GM21367 (cell line): Measurements from ENCODE around the gene TRPM5.

Experiments used
- ATAC-seq: cut with Tn5 transposase; IDR thresholded peaks from one replicate; pipeline ENCODE4 v1.9.1; 2021; ENCODE audit not compliant: unreplicated experiment

TRPM5 gene

DNA sequence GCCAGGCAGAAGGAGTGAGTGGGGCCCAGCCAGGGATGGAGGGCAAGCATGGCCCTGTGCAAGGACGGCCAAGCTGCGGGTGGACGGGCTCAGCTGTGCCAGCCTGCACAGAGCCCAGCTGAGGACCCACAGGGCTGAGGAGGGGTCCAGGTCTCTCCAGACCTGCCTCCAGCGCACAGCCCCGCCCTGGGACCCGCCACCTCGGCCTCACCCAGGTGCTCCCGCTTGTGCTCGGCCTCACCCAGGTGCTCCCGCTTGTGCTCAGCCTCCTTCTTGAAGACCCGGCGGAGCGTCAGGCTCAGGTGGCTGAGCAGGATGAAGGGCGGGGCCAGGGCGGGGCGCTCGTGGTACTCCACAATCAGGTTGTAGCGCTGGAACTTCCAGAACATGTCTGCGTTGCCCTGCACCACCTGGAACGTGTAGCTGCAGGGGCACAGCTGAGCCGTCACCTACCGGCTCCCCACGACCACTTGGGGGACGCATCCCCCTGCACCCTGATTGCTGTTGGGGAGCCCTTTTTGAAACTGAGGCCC is 37.4 kb downstream of the TRPM5 start:
- ATAC-seq: no peak

DNA sequence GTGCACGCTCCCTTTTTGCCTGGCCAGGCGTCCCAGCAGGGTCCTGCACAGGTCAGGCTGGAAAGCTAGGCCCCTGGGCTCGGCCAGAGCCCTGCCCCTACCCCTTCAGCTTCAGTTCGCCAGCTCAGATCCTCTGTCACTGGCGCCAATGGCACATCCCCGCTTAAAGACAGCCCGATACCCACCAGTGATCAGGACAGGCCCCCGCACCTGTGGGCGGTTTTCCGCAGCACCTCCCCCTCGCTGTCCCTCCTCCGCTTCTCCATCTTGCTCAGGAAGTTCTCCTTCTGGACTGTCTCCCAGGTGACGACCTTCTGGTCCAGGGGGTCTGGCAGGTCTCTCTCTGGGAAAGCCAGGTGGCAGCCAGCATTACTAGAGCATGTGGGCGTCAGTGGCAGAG is 37.9 kb downstream of the TRPM5 start:
- ATAC-seq: no peak

DNA sequence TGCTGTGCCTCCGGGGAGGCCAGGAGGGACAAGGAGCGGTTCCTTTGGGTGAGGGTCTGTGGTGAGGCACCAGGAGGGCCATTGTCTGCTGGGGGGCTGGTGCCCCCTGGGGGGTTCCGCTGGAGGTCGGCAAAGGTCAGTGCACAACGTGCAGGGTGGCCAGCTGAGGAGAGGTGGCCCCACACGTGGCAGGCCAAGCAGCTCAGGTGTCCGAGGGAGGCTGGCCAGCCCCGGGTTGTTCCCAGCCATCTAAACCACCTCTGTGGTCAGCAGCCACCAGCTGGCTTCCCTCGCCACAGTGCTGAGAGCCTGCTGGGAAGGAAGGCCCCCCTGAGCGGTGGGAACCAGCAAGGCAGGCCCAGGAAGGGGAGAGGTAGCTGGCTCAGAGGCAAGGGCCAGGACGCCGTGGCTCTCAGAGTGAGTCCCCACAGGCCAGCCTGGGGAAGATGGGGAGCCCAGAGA is 39.5 kb downstream of the TRPM5 start:
- no peak for ATAC-seq

DNA sequence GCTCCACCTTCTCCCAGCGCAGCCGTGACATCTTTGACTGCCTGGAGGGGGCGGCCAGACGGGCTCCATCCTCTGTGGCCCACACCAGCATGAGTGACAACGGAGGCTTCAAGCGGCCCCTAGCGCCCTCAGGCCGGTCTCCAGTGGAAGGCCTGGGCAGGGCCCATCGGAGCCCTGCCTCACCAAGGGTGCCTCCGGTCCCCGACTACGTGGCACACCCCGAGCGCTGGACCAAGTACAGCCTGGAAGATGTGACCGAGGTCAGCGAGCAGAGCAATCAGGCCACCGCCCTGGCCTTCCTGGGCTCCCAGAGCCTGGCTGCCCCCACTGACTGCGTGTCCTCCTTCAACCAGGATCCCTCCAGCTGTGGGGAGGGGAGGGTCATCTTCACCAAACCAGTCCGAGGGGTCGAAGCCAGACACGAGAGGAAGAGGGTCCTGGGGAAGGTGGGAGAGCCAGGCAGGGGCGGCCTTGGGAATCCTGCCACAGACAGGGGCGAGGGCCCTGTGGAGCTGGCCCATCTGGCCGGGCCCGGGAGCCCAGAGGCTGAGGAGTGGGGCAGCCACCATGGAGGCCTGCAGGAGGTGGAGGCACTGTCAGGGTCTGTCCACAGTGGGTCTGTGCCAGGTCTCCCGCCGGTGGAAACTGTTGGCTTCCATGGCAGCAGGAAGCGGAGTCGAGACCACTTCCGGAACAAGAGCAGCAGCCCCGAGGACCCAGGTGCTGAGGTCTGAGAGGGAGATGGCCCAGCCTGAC is 41.2 kb downstream of the TRPM5 start:
- no peak for ATAC-seq

DNA sequence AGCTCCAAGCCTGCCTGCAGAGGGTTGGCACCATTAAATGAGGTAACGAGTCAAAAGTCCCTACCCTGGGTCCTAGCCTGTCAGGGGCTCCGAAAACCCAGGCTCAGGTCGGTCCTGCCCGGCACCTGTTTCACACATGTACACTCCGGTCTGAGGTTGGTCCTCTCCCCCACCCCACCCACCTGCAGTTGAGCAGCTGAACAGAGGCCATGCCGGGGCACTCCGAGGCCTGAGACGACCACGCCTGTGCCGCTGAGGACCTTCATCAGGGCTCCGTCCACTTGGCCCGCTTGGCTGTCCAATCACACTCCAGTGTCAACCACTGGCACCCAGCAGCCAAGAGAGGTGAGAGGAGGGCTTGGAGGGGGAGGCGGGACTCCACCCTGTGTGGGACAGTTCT is 42.2 kb downstream of the TRPM5 start:
- ATAC-seq: no peak

DNA sequence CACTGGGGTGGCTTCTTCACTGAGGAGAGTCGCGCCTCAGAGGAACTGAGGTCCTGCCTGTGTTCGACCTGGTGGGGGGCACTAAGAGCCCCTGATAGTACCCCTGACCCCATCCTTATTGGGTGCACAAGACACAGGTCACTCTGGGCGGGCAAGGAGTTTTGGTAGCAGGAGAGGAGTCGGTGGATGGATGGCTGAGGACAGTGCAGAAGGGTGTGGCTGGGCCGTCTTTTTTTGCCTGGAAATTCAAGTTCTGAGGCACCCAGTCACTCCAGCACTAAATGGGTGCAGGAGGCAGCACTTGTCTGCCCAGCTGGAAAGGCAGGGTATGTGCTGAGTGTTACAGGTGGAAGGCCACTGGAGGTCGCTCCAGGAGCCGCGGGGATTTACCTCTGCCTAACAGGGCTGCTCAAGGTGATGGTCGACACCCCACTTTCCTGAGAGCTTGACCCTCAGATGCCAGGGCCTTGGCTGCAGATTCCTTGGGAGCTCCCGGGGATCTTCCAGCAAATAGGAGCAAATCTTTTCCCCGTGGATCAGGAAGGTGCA is 42.8 kb downstream of the TRPM5 start:
- ATAC-seq: no peak

DNA sequence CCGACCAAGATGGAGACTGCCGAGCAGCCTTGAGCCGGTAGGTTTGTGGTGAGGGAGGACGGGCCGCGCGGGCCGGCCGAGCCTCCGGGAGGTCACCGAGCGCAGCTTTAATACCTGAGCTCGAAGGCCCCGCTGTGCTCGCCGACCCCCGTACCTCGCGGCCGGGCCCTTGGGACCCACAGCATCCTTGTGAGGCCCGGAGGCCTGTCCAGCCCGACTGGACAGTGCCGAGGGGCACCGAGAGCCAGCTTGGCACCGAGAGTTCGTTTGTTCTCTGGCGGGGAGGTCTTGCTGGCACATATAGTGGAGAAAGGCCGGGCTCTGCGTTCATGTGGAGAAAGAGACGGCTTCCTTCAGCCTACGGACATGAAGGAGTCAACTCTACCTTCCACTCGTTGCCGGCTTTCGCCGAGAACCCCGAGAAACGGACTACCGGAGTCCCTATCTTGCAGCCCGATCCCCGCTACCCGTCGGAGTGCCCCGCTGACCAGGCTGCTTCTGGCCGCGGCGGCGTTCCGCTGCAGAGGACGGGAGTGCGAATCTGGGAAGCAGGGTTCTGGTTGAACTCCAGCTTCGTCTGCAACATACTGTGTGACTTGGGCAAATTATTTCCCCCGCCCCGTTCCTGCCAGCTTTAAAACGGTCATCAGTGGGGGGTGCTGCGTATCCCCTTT is 43.4 kb downstream of the TRPM5 start:
- ATAC-seq: no peak

DNA sequence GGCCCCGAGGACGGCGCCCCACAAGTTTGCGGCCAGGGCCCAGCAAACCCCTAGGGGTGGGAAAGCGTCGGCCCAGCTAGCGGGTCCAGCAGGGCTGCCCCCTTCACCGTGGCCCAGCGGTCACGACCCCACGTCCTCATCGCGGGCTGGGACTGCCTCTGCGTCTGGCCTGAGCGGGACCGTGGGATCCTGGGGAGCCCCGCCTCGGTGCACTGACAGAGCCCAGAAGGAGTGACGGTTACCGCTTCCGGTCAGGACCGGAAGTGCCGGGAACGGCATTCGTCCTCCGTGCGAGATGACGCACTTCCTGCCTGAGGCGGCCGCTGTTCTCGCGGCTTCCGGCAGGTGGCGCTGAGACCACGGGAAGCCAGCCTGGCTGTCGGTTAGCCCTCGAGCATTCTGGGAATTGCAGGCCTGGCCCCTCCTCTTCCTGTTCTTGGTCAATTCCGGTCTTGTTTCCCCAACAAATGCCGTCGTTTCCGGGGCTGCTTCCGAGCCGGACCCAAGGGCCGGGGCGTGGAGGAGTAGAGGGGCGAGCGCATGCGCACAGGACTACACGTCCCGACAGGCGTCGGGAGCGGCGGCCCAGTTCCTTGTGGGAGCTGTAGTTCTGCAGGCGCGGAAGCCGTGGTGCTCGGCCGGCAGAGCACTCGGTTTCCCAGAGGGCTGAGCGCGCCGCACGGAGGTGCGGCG is 44.1 kb downstream of the TRPM5 start, which contains the start of gene TSSC4:
TSS of gene TSSC4 (plus strand) at position 682 of the 693 bp plus-strand sequence. CDS start 1,884 bp downstream, outside the sequence.
- ATAC-seq: peak; percentile 72

DNA sequence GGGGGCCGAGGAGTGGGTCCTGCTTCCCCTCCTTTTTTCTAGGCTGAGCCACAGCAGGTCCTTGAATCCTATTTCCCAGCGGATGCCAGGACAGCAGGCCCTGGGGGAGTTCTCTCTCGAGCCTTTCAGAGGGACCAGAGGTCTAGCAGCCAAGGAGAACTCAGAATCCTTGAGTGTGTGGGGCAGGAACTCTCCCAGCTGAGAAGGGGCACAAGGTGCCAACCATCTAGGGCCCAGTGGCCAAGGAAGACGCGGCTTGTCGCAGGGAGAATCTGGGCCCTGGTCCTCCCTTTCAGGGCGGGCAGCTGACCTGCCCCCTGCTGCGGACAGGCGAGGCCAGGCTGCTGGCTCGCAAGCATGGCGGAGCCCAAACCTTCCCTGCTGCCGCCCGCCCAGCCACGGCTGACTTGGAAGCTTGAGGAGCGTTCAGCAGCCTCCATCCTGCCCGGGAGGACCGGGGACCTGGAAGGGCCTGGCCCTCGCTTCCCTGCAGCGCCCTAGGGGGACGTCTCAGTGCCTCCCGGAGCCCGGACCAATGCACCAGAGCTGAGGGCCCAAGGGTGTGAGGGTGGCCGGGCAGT is 44.7 kb downstream of the TRPM5 start:
- ATAC-seq: peak; percentile 1

DNA sequence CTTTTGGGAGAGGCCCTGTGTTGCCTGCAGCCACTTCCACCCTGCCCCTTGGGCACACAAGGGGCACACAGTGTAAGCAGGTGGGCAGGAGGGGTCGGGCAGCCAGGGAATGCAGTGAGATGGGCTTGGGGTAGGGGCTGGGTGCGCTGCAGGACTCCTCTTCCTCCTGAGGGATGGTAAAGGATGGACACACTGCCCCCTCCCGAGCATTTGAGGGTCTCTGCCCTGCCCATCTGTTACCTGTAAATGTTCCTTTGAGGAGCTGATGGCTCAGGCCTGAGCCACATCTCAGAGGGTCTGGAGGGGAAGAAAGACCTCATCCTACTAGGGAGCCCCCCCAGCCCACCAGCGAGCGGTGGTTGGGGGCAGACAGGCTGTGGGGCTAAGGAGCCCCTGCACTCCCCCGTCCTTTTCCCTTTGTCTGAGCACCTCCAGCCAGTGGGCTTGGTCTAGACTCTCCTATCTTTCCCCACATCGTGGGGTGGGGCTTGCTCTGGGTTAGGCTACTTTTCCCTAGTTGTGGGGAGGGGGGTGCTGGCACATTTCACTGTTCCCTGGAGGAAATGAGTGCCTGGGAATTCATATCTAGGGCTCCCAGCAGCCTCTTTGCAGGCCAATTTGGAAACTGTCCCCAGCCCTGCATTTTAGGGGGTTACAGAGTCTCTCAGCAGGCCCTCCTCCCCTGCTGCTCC is 45.5 kb downstream of the TRPM5 start:
- ATAC-seq: no peak

DNA sequence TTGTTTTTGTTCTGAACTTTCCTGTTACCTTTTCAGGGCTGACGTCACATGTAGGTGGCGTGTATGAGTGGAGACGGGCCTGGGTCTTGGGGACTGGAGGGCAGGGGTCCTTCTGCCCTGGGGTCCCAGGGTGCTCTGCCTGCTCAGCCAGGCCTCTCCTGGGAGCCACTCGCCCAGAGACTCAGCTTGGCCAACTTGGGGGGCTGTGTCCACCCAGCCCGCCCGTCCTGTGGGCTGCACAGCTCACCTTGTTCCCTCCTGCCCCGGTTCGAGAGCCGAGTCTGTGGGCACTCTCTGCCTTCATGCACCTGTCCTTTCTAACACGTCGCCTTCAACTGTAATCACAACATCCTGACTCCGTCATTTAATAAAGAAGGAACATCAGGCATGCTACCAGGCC is 47.3 kb downstream of the TRPM5 start:
- no peak for ATAC-seq

DNA sequence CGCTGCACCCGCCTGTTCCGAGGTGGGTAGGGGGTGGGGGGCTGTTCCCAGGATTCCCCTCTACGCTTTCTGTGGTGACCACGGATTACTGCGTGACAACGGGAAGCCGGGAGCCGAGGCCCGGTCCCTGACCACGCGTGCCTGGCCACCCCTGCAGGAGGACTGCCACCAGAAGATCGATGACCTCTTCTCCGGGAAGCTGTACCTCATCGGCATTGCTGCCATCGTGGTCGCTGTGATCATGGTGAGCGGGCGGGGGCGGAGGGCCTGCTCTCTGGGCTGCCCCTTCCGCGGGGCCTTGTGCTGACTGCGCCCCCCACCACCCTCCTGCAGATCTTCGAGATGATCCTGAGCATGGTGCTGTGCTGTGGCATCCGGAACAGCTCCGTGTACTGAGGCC is 47.8 kb downstream of the TRPM5 start:
- ATAC-seq: no peak

DNA sequence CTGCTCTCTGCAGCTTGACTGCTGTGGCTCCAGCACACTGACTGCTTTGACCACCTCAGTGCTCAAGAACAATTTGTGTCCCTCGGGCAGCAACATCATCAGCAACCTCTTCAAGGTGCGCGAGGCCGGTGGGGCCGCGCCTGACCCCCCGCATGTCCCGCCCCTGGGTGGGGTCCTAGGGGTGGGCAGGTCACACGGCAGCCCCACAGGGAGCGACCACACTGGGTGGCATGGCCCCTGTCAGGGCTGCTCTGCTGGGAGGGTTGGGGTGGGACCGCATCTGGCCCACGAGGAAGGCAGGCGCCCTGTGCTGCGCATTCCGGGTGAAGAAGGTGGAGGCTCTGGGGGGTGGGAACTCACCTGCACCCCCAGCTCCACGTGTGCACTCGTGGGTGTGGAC is 48.5 kb downstream of the TRPM5 start:
- ATAC-seq: no peak

DNA sequence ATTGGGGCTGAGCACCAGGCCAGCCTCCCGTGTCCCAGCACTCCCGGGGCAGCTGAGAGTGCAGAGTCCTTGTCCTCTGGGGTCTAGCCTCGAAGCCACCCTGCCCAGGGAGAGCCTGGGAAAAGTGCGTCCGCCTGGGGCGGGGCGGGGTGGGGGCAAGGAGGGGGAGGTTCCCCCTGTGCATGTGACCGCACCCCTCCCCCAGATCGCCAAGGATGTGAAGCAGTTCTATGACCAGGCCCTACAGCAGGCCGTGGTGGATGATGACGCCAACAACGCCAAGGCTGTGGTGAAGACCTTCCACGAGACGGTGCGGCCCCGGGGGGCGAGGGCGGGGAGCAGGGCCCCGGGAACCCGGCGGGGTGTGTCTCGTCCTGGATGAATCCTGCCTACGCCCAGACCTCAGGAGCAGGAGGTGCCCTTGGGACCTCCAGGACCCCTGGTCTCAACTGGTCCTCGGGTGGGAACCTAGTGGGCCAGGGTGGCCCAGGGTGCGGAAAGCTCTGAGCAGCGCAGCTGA is 49.0 kb downstream of the TRPM5 start:
- no peak for ATAC-seq

DNA sequence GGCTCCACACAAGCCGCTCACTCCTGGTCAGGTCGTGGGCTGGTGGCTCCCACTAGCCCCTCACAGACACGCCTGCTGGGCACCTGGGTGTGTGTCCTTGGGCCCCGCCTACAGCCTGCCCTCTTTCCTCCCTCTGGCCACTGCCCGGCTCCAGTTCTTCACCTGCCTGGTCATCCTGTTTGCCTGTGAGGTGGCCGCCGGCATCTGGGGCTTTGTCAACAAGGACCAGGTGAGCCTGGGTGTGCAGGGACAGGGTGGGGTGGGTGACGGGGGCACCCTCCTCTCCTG is 49.6 kb downstream of the TRPM5 start:
- ATAC-seq: no peak
